NCI-H446 (cell line): ENCODE data around the gene TPST1.

Experiments used
- DNase-seq, 2 experiments: peaks; one replicate each; lab custom pipeline; 2025; lab: John Stamatoyannopoulos, UW

The TPST1 gene

DNA sequence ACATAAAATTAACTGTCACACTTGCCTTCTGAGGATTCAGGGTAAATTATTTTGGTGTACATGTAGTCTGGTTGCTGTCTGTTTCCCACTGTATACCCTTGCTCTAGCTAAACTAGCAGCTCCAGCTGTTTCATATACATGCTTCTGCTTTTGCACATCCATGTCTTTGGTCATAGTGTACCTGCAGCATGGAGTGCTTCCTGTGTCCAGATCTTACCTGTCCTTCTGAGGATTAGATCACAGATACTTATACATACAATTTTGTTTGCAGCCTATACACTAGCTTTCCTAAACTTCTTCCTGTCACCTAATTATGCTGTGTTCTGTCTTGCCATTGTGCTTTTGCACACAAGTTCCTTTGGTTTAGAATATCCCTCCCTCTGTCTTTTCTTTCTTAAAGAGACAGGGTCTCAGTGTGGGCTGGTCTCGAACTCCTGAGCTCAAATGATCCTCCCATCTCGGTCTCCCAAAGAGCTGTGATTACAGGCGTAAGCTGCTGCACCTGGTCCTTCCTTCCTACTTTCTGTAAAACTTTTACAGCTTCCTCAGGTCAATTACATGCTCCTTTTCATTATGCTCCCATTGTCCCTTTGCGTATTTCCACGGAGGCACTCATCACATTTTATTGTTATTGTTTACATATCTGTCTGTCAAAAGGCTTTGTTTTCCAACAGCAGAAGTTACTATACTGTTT, 33.8 kb downstream of the TPST1 start:
- DNase-seq: no peak

DNA sequence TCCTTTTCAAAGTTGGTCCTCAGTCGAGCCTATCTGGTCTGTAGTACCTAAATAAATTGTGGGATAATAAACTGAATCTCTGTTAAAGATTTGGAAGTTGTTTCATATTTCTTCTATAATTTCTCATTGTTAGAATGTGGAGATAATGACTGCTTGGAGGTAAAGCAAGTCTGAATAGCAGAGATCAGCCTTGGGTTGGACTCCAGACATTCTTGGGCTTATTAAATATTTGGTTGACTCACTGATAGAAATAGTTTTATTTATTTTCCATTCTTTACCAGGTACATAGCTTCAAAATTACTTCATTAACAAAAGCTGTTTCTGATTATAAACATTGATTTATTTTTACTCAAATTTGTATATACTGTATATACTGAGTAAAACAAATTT, 34.3 kb downstream of the TPST1 start:
- no peak for DNase-seq

DNA sequence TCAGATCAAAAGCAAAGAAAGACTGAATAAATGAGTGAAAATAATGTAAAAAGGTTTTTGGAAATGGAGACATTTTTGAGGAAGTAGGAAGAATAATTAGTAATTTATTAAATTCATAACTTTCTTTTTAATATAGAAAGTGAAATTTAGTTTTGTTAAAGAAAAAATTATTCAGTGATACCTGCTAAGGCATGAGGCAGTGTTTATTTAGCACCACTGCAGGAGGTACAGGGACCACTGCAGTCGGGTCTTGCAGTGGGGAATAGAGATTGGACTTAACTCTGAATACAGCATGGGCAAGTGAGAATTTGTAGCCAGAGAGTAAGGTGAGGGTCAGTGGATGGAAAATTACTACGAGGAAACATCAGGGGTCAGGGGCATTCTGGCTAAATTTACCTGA, 39.9 kb downstream of the TPST1 start:
- DNase-seq: no peak

DNA sequence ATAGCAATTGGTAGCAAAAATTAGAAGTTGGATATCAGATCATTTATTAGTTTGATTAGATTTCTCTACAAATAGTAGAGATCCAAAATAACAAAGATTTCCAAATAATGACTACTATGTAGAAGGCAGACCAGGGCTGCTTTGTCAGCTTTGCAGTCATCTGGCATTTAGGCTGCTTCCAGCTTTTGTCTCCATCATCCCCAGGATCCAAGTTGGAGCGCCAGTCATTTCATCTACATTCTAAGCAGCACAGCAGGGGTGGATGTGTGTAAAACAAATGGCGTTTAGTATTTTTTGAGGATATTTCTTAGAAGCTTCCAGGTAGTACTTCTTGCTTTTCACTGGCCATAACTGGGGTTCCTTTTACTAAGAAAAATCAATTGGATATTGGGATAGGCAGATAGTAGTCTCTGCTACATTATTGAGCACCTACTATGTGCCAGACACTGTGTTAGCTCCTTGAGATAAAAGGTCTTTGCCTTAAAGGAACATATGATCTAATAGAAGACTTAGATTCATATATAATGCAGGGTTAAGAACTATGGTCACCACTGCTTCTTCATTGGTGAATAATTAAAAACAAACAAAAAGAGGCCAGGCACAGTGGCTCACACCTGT, 41.5 kb downstream of the TPST1 start:
- no peak for DNase-seq

DNA sequence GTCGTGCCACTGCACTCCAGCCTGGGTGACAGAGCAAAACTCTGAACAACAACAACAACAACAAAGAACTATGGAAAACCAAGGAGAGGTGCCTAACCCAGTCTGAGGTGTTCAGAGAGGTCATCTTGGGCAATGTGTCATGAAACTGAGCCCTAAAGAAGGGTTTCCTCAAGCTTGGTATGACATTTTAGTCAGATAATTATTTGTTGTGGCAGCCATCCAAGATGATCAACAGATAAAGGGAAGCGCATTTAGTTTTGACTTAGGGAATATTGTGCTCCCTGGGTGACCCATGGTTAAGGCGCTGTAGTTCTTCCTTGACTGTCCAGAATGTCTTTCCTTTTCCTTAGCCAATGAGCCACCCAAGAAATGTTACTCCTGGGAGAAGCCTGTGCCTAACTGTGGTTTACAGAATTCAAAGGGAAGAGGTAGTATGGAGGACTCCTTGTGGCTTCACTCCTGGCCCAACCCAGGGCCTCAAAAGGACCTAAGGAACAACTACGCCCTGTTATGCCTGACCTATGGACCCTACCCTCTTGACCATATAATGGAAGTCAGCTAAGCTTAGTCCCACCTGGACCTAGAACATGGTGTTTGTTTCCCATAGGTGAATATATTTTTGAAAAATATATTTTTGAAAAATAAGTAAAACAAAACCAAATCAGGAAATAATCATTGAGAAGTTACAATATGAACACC, 42.4 kb downstream of the TPST1 start:
- DNase-seq: no peak

DNA sequence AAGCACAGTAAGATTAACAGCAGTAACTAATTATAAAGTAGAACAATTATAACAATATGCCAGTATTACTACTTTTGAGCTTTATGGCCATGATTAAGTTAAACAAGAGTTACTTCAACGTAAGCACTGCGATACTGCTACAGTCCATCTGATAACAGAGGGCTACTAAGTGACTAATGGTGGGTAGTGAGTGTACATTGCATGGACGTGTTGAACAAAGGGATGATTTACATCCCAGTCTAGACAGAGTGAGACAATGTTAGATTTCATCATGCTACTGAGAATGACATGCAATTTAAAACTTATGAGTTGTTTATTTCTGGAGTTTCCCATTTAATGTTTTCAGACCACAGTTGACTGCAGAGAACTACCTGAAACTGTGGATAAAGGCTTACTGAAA, 45.6 kb downstream of the TPST1 start:
- DNase-seq: no peak

DNA sequence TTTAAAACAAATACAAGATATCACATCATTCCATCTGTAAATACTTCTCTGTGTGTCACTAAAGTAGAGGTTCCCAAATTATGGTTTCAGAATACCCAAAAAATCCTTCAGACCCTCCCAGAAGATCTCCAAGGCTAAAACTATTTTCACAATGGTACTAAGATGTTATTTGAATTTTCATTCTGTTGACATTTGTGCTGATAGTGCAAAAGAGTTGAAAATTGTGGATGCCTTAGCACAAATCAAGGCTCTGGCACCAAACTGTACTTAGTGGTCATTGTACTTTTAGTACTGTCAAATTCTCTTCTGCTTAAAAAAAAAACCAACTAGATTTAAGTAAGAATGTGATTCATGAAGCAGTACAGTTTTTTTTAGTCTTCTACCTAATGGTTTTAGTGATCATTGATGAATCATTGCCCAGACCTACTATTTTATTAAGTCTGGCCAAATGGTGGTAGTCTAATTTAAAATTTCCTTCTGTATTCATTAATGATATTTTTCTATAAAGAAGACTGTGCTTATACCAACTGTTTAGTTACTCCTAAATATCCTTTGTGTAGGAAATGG, 50.5 kb downstream of the TPST1 start:
- DNase-seq: no peak

DNA sequence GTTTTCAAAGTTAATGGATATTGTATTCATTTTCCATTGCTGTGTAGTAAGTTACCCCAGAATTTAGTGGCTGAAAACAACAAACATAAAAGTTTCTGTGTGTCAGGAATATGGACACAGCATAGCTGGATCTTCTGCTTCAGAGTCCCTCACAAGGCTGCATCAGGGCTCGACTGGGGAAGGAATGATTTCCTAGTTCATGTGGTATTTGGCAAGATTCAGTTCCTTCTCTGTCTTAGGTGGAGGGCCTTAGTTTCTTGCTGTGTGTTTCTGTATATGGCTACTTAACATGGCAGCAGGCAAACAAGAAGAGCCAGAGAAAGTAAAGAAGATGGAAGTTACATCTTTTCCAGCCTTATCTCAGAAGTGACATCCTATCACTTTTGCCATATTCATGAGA, 51.1 kb downstream of the TPST1 start:
- no peak for DNase-seq

DNA sequence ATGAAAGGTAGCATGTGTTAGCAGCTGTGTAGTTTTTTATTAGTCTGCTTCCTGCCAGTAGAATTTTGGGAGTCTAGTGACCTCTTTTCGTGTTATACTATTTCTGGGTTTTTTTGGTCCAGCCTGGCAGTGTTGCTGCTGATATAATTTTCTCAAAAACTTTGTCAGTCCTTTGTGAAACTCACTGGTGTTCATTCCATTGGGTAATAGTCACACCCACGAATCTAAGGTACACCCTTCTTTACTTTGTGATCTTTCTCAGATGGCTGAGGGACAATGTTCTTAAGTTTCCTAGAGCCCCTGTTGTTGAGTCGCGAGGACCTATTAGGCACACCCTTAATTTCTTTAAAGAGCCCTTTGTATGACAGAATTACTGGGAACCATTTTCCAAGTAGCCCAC, 52.3 kb downstream of the TPST1 start:
- no peak for DNase-seq

DNA sequence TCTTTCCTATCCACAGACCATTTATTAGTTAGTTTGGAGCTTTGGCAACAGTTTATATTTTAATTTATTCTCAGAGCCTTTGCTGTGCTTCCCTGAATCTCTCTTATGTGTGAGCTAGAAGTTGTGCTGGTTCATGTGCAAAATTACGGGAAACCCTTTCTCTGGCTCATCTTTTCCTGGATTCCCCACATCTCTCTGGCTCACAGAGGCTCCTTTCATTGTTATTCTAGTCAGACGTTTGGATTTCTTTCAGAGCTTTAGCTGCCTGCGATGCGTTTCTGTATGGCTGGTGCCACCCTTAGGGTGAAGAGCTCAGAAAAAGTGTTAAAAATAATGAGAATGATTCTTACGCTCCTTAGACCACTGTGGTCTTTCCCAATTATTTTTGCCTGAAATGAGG, 53.3 kb downstream of the TPST1 start:
- DNase-seq: no peak

DNA sequence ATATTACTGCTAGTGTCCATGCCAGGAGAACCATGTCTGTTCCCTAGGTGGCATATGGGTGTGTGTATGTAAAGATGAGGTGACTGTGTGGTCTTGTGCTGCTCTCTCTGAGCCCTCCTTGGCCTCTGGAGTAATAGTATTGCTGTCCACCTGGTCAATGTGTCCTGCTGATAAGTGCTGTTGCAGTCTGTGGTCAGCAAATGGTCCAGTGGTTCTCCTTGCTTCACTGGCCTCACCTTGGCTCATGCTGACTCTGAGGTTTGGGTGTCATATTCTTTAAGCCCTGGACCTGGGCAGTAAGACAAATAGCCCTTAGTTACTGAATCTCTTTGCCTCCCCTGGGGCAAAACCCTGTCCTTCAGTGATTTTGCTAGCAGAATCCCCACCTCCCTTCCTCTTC, 56.8 kb downstream of the TPST1 start:
- DNase-seq: no peak

DNA sequence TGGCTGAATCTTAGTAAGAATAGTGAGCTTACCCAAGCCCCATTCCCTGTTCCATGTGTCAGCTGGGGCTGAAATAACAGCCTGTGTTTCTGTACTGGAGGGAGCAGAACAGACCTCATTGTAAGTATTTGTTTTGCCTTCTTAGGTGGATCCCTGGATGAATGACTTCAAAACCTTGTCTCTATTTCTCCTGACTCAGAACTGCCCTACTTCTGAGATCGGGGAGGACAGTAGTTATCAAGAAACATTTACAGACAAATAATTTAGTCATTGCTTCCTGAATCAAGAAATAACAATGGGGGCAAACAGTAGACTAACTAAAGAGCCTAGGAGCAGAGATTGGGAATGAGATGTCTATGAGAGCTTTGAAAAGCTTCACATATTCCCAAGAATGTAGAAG, 58.8 kb downstream of the TPST1 start:
- DNase-seq: no peak

DNA sequence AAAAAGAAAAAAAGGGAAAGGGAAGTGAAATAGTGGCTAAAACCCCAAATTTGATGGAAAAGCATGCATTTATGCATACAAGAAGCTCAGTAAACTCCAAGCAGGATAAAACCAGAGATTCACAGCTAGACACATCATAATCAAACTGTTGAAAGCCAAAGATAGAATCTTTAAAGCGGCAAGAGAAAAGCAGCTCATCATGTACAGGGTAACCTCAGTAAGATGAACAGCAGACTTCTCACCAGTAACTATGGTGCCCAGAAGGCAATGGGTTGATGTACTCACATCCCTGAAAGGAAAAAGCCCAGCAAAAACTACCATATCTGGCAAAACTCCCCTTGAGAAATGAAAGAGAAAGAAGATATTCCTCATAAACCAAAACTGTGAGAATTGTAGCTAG, 60.4 kb downstream of the TPST1 start:
- DNase-seq: no peak

DNA sequence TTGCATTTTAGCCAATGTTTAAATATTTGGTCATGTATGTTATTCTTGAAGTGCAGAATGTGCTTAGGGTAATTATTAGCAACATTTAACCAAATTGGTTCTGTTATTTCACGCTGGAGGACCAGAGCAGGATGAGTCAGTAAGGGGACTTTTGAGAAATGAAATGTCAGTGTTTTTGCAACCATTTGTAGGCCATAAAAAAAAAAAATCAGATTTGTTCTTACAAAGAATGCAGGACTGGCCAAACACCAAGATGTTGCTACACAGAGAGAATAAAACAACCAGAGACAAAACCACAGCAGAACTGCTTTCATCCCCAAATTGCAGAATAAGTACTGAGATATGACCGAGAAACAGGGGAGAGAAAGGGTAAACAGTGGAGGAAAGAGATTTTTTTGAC, 62.1 kb downstream of the TPST1 start:
- no peak for DNase-seq

DNA sequence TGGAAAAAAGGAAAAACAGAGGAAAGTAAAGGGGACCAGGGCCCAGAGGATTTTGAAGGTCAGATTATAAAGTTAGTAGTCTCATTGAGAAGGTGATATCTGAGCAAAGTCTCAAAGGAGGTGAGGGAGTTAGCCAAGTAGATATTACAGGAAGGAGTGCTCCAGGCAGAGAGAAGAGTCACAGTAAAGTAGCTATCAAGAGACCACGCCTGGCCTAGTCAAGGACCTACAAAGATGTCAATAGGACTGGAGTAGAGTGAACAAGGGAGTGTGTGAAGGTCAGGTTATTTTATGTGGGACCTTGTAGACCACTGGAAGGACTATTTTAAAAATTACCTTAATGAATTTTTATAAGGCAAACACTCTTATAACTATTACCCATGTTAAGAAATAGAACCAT, 64.8 kb downstream of the TPST1 start:
- no peak for DNase-seq

DNA sequence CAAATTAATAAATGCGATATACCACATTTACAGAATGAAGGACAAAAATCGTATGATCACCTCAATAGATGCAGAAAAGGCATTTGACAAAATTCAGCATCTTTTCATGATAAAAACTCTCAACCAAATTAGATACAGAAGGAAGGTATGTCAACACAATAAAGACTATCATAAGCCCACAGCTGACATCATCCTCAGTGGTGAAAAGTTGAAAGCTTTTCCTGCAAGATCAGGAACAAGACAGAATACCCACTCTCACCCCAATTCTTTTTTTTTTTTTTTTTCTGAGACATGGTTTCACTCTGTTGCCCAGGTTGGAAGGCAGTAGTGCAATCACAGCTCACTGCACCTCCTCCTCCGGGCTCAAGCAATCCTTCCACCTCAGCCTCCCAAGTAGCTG, 67.2 kb downstream of the TPST1 start:
- no peak for DNase-seq

DNA sequence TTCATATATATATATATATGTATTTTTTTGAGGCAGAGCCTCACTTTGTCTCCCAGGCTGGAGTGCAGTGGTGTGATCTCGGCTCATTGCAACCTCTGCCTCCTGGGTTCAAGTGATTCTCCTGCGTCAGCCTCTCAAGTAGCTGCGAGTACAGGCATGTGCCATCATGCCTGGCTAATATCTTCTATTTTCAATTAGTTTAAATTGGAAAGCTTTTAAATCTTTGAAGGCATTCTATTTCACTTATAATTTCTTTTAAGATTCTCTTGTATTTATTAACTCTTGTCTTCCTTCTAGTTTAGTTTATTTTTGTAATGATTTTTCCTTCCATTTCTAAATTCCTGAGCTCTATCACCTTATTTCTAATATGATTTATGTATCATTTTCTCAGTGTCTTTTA, 71.2 kb downstream of the TPST1 start:
- no peak for DNase-seq

DNA sequence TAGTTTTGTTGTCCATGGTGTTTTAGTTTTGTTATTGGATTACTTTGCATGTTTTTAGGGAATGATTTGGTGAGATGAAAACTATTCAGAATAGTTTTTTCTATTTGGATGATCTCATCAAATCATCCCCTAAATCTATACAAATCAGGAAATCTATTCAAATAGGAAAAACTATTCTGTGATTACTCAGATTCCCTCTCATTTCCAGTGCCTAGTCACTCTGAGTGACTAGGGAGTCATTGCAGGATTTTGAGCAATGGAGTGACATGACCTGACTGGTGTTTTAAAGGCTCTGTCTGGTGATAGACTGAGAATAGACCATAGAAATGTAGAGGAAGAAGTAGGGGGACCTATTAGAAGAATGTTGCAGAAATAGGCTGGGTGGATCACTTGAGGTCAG, 72.4 kb downstream of the TPST1 start:
- DNase-seq: no peak

DNA sequence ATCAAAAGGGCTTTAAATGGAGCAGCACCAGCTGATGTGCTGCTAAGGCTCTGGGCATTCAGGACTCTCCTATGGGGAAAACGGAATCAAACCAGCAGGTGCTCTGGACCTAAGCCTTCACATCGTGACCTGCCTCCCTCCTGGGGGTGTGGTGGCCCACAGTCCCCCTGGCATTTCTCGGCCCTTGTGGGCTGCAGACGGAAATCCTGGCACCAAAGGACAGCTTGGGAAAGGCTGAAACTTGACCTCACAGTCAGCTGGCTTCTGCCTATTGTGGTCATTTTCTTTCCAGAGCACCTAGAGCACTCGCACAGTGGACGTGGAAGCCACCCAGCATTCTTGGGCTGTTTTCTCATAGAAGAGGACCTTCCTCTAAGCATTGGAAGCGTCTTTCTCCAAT, 74.8 kb downstream of the TPST1 start:
- DNase-seq: no peak

DNA sequence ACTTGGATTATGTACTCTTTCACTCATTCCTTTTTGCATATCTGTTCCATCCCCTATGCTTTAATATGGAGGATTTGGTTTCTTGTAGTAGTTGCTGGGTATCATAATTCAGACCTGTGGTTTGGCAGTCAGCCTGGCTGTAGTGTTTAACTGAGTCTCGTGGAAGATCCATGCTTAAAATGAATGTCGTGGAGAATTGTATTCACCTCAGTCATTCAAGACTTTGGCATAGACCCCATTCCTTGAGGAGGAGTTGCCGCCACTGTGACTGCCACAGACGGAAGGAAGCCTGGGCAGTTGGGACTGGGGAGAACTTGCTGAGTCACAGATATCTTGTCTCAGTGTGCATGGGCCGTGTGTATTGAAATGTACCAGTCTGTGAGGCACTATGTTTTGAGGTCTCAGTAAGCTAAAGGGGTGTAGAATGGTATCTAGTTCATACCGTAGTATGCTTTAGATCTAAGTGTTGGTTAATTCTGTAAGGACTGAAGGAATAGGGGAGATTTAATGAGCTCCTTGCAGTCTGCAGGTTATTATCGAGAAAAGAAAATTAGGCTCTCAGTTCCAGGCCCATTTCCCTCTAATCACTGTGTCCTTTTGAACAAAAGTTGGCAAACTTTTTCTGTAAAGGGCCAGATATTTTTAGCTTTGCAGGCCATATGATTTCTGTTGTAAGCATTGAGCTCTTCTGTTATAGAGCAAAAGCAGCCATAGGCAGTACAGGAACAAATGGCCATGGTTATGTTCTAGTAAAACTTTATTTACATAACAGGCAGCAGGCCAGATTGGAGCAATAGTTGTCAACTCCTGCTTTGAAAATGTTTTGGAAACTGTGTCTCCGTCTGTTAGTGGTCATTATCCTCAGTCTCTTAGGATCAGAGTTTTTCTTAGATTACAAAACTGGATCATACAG, 76.8 kb downstream of the TPST1 start:
- DNase-seq: peak in 1 of 2 experiments; percentile 31

DNA sequence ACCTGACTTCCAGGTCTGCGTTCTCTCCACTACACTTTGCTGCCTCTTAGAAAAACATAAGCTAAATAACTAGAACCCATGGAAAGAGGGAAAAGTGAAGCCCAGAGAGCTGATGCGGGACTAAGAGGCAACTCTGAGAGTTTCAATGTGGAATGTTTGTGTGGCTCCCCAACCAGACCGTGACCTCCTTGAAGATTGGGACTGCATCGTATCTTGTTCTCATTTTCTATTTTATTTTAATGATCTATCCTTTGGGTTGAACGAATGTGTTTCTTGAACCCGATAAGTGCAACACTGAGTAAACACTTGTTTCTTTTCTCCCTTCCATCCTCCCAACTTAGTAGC, 77.4 kb downstream of the TPST1 start:
- no peak for DNase-seq
